Heart left ventricle (tissue), 13 donors: ENCODE measurements around the gene ARHGAP18.

Source experiments
- POLR2A ChIP-seq, 2 donors: fragments of 450-650 bp; IDR thresholded peaks; one replicate each; pipeline ENCODE4 v1.6.1; 2017; ENCODE audit warnings: antibody characterized with exemption in 2 of 2, mild to moderate bottlenecking in 2 of 2, moderate library complexity in 2 of 2
- TF ChIP-seq, protein P1 (sequence below), 12 donors: fragments of 200-600 bp; sonication (generic) in 4 of 12; IDR thresholded peaks; one replicate each; pipeline versions ENCODE4 v1.5.0 to v1.8.0; 2018 to 2022; ENCODE audit warnings: antibody characterized with exemption in 12 of 12, mild to moderate bottlenecking in 5 of 12
- donor health status: ischemic (EF 13 %, LVEDD 7.1; RV severe dilation, severe dysfunction).
- donor health status: DM: no; HTN: yes; CAD: no.
- donor health status: DM: no; HTN: no; CAD: no.
- donor health status: ischemic (EF 25% LVEDD 6.9; RV normal size, moderate dysfunction).
- donor health status: ischemic (EF 25% LVEDD 5.7; RV mildly dilated, moderate dysfunction).
- donor health status: ischemic (EF 35%, LVEDD 5.7; RV mildly dilated, moderate dysfunction).
- donor health status: nonischemic (EF 11% LVEDD 7.7; RV severe dilation, severe dysfunction).
- donor health status: DM: yes; HTN: yes; CAD: no.
- donor health status: PGD.
- donor health status: ischemic (EF 29% LVEDD 5.4; RV normal size, mild dysfunction).
- donor health status: nonischemic (EF 23%, LVEDD 6.1; RV moderate dilation, normal function).

DNA sequence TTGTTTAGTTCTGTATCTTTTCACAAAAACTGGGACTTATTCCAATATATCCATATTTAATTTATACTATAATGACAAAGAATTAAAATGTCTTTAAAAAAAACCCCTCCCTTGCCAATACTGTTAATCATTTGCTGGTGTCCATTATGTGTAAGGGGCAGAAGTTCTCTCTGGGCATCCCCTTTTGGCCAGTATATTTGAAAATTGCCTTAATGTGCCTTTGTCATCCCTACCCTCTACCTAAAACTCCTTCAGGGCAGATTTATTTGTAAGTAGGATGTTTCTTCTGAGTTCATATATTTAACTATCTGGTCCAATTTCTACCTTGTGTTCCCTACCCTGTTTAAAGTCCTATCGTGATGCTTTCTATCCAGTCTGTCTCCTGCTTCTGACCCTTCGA, 62.9 kb downstream of the ARHGAP18 start:
- no peak for TF ChIP-seq POLR2A (IDR thresholded peaks at IDR 0.05)
- TF ChIP-seq, protein P1, sequence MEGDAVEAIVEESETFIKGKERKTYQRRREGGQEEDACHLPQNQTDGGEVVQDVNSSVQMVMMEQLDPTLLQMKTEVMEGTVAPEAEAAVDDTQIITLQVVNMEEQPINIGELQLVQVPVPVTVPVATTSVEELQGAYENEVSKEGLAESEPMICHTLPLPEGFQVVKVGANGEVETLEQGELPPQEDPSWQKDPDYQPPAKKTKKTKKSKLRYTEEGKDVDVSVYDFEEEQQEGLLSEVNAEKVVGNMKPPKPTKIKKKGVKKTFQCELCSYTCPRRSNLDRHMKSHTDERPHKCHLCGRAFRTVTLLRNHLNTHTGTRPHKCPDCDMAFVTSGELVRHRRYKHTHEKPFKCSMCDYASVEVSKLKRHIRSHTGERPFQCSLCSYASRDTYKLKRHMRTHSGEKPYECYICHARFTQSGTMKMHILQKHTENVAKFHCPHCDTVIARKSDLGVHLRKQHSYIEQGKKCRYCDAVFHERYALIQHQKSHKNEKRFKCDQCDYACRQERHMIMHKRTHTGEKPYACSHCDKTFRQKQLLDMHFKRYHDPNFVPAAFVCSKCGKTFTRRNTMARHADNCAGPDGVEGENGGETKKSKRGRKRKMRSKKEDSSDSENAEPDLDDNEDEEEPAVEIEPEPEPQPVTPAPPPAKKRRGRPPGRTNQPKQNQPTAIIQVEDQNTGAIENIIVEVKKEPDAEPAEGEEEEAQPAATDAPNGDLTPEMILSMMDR (IDR thresholded peaks at IDR 0.05) = no peak
